ENCODE measurements around the gene LUC7L. TPM values are rescaled to one million over a fixed set of nuclear protein-coding genes. Genes with fewer than 3 reads are reported as not detected.
"Not testable (repeated sequence)": the region's sequence is repeated elsewhere in the genome, so short reads cannot be mapped to it uniquely, and the experiment has no call there.

Gene LUC7L
- total RNA-seq, 1 donor from 2014 or later = 105 TPM

DNA sequence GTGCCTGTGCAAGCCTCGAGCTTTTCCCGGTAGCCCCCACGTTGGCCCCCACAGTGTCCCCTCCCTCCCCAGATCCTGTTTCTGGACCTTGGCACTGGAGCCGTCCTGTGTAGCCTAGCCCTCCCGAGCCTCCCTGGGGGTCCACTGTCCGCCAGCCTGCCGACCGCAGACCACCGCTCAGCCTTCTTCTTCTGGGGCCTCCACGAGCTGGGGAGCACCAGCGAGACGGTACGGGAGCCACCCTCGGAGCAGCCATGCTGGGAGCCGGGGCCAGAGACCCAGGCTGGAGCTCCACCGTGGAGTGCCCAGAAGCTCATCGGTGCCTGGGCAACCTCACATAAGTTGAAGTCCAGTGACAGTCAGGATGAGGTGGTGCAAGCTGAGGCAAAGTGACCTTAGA lies 34.7 kb upstream of the LUC7L start:
- no peak for DNase-seq (ENCODE audit: low read depth)

DNA sequence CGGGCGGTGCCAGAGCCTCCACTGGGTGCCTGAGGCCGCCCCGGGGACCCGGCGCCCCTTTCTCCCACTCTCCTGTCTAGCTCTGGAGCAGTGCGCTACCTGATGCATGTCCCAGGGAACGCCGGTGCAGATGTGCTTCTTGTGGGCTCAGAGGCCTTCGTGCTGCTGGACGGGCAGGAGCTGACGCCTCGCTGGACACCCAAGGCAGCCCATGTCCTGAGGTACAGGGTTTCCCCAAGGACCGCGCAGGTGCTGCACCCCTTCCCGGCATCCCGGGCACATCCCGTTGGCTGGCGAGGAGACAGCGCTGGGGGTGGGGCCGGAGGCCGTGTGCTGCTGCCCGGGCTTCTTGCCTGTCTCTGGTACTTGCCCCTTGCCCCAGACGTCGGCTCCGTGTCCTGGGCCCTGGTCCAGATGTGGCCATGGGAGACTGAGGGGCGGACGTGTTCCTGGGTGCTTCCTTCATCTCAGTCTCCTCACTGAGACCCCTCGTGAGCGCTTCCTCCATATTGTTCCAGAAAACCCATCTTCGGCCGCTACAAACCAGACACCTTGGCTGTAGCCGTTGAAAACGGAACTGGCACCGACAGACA lies 34.0 kb upstream of the LUC7L start:
- DNase-seq (ENCODE audit: low read depth) = no peak

DNA sequence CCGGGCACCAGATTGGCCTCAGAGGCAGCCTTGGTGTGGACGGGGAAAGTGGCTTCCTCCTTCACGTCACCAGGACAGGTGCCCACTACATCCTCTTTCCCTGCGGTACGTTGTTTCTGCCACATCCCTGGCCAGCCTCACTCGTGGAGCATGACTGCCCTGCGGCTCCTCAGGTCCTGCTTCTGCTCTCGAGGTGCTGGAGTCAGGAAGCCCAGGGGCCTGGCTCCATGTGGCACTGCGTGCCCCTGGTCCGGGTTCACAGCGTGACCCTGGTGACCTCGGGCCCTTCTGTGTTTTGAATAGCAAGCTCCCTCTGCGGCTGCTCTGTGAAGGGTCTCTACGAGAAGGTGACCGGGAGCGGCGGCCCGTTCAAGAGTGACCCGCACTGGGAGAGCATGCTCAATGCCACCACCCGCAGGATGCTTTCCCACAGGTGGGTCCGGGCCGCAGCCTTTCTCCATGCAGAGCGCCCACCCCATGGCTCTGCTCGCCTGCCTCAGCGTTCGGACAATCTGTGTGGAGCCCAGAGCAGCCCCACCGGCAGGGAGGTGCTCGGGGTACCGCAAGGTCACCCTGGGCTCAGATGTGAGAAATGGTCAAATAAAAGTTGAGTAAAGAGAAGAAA lies 33.0 kb upstream of the LUC7L start:
- DNase-seq (ENCODE audit: low read depth) = no peak

DNA sequence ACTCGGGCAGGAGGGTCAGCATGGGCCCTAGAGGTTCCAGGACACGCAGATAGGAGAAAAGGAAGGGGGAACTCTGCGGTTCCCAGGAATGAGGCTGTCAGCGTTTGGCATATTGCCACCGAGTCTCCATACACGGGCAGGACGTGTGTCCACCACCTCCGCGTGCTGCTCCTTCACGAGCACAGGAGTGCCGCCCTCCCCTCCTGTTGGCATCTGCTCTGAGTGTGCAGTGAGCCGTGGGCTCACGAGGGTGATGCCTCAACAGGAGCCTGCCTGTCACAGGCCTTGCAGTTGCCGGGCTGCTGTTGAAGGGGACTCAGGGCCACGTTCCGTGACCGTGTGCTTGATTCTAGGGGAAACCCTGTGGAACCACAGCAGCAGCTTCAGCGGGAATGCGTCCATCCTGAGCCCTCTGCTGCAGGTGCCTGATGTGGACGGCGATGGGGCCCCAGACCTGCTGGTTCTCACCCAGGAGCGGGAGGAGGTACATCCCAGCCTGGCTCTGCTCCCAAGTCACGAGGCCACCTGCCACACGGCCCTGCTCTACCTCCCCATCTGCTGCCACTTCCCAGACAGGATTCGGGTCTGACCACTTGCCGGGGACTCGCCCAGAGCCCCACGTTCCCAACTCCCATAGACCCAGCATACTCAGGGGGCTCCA lies 31.9 kb upstream of the LUC7L start:
- no peak for DNase-seq (ENCODE audit: low read depth)

DNA sequence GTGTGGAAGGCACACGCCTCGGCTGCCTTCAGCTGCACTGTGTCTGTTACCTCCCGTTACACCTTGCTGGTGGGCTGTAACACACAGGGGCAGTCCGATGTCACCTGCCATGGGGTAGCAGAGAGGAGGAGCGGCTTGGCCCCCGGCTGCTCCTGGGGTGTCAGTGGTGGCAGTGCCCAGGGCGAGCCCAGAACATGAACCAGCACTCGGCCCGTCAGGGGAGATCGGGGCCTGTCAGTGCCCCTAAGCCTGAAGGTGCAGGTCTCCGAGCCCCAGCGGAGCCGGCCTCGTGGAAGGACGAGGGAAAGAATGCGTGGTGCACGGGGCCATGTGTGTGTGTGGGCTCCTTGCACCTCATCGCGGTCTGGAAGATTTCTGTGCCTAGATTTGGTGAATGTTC lies 31.1 kb upstream of the LUC7L start:
- no peak for DNase-seq (ENCODE audit: low read depth)

DNA sequence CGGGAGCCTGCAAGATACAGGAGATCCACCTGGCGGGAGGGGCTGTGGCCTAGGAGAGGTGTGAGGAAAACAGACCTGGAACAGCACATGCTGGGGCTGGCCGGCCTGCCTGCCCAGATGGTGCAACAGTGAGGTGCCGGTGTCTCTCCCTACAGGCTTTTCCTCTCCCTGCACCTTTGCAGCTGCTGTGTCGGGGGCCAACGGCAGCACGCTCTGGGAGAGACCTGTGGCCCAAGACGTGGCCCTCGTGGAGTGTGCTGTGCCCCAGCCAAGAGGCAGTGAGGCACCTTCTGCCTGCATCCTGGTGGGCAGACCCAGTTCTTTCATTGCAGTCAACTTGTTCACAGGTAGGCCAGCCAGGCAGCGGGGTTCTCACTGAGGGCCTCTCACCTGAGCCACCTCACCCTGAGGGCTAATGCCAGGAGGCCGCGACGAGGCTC lies 30.6 kb upstream of the LUC7L start:
- no peak for DNase-seq (ENCODE audit: low read depth)

DNA sequence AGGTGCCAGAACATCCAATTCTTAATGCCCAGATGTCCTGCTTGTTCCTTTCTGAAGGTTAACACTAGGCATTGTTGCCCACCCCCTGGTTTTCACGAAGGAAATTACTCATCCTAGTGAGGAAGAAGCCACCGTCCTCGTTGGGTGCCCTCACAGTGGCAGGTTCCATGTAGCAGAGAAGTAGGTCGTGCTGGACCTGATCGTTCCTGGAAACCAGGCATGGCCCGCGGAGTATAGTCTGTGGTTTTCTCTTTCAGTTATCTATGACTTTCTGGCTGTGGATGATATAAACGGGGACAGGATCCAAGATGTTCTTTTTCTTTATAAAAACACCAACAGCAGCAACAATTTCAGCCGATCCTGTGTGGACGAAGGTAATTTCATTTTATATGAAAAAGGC lies 30.0 kb upstream of the LUC7L start:
- no peak for DNase-seq (ENCODE audit: low read depth)

DNA sequence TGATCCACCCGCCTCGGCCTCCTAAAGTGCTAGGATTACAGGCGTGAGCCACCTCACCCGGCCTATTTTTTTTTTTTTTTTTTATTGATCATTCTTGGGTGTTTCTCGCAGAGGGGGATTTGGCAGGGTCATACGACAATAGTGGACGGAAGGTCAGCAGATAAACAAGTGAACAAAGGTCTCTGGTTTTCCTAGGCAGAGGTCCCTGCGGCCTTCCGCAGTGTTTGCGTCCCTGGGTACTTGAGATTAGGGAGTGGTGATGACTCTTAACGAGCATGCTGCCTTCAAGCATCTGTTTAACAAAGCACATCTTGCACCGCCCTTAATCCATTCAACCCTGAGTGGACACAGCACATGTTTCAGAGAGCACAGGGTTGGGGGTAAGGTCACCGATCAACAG lies 28.8 kb upstream of the LUC7L start:
- DNase-seq (ENCODE audit: low read depth) = not testable (repeated sequence)

DNA sequence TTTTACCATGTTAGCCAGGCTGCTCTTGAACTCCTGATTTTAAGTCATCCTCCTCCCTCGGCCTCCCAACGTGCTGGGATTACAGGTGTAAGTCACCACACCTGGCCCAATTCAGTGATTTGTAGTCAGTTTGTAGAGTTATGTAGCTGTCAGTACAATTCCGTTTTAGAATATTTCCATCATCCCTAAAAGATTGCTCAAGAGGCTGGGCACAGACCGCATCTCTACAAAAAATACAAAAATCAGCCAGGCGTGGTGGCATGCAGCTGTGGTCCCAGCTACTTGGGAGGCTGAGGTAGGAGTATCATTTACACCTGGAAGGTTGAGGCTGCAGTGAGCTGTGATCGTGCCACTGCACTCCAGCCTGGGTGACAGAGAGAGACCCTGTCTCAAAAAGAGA lies 25.9 kb upstream of the LUC7L start:
- no peak for DNase-seq (ENCODE audit: low read depth)

DNA sequence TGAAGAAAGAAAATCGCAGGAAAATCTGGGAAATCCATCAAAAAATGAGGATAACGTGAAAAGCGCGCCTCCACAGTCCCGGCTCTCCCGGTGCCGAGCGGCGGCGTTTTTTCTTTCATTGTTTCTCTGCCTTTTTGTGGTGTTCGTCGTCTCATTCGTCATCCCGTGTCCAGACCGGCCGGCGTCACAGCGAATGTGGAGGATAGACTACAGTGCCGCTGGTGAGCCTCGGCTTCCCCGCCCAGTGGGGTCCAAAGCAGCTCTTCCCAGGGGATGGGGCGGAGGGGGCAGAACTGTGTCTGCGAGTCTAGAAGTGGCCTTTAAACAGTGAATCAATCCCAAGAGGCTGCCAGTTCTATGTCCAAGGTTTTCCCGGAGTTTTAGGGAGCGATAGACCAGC lies 25.2 kb upstream of the LUC7L start:
- DNase-seq (ENCODE audit: low read depth) = no peak

DNA sequence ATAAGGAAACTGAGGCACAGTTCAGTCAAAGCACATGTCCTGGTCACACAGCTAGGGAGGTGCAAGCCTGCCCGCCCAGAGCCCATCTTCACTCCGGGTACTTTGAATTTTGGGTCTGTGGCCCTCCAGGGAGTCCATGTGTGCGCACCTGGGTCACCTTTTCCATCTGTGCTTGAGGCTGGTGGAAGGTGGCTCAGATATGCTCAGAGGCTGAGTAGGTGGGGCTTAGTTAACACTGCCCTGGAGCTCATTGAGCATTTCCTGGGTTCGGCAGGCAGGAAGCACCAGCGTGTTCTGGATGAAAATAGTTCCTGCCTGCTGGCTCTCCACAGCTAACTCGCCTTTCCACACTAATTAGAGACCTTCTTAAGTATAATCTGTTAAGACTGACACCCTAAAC lies 24.6 kb upstream of the LUC7L start:
- no peak for DNase-seq (ENCODE audit: low read depth)

DNA sequence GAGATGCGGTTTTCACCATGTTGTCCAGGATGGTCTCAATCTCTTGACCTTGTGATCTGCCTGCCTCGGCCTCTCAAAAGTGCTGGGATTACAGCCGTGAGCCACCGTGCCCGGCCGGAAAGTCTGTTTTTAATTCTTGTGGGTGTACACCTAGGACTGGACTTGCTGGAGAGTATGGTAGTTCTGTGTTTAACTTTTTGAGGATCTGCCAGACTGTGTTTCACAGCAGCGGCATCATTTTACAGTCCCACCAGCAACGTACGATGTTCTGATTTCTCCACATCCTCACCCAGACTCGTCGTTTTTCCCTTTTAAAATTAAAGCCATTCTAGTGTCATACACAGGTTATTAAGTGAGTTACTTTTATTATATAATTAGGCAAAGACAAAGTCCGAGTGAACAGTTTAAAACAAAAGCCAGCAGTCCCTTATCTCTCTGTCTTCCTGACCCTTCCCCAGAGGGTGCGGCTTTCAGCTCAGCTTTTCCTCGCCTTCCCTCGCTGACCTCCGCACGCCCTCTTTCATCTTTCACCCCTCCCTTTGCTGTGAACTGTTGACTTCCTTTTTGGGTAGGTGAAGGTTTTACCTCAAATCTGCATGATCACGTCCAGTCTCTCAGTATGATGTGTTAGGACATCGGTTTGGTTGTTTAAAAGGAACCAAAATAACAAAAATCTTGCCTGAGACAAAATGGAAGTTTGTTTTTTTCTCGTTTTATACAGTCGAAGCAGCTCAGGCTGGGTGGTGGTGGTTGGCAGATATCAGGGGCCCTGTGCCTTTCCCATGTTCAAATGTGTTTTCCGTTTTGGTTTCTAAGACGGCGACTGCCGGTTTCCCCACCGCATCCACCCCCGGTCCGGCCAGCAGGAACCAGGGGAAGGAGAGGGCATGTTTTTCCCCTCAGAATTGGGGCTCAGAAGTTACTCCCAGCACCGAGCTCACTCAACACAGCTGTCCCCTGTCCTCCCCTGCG lies 23.4 kb upstream of the LUC7L start:
- no peak for DNase-seq (ENCODE audit: low read depth)

DNA sequence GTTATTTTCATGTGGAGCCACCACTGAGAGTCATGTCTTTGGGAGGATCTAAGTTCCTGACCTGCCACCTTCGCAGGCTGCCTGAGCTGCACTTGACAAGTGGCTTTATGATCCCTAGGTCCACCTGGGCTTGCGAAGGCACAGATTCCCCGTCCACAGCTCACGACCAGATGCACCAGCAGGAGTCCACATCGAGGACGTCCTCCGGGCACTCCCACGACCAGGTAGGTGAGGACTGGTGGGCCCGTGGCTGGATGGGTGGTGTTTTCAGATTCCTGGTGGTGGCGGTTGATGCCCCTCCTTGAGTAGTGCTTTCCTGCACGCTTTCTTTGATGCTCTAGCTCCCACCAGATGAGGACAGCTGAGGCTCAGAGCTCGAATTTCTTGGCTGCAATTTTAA lies 20.2 kb upstream of the LUC7L start:
- DNase-seq (ENCODE audit: low read depth) = no peak

DNA sequence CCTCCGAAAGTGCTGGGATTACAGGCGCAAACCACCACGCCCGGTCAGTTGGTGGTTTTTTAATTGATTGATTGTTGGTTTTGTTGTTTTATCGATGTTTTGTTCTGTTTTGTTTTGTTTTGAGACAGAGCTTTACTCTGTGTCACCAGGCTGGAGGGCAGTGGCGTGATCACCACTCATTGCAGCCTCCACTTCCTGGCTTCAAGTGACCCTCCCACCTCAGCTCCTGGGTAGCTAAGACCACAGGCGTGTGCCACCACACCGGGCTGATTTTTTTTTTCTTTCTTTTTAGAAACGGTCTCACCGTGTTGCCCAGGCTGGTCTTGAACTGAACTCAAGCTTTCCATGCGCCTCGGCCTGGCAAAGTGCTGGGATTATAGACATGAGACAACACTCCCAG lies 17.8 kb upstream of the LUC7L start:
- no peak for DNase-seq (ENCODE audit: low read depth)

DNA sequence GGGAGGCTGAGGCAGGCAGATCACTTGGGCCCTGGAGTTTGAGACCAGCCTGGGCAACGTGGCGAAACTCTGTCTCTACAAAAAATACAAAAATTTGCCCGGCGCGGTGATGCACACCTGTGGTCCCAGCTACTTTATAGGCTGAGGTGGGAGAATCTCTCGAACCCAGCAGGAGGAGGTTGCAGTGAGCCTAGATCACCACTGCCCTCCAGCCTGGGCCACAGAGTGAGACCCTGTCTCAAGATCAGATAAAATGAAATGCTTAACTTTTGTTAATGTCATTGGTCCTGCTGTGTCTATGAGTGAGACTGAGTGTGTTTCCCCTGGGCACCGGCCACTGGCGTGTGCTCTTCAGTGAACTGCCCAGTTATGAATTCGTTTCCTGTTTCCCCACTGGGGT lies 15.9 kb upstream of the LUC7L start:
- DNase-seq (ENCODE audit: low read depth) = no peak

DNA sequence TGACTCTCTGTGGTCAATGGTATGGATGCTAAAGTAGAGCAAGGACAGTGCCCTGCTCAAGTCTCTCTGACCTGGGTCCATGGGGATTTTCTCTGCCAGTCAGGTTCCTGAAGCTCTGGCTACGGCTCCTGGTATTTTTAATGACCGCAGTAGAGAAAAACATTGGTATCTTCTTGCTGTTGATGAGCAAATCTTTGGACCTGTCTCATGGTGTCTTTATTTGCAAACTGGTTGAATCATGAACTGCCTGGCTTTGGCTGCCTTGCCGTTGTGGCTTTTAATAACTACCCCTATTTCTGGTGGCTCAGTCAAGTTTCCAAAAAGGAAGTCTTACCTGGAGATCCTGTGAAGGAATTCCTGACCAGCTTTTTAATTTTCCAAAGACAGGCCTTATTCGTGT lies 14.1 kb upstream of the LUC7L start:
- DNase-seq (ENCODE audit: low read depth) = peak; percentile 28

DNA sequence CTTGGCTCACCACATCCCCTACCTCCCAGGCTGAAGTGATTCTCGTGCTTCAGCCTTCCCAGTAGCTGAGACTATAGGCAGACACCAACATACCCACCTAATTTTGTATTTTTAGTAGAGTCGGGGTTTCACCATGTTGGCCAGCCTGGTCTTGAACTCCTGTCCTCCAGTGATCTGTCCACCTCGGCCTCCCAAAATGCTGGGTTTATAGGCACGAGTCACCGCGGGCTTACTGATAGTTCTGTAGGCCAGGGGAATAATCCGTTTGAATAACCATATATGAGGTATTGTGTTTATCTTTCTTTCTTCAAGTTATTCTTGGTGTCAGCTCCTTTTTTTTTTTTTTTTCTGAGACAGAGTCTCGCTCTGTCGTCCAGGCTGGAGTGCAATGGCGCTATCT lies 13.0 kb upstream of the LUC7L start:
- DNase-seq (ENCODE audit: low read depth) = no peak

DNA sequence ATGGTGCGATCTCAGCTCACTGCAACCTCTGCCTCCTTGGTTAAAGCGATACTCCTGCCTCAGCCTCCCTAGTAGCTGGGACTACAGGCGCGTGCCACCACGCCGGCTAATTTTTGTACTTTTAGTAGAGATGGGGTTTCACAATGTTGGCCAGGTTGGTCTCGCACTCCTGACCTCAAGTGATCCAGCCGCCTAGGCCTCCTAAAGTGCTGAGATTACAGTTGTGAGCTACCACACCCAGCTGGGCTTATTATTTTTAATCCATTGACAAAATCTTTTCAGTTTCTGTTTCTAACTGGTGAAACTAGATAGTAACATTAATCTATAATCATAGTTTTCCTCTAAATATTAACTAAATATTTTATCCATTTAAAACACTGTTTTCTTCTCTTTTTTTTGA lies 11.3 kb upstream of the LUC7L start:
- DNase-seq (ENCODE audit: low read depth) = no peak

DNA sequence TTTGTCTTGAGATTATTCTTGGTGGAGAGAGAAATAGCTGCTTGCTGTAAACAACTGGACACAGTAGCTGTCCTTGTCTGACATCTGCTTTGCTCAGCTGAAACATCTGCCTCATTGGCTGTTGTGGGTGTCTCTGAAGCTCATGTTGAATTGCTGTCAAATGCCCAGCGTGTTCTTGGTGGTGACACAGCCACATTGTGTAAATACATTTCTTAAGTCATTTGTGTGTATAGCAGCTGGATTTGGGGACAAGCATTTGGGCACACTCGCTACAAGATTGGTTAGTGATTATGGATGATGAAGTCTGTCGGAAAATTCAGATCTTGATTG lies 10.7 kb upstream of the LUC7L start:
- peak; percentile 56 for DNase-seq (ENCODE audit: low read depth)

DNA sequence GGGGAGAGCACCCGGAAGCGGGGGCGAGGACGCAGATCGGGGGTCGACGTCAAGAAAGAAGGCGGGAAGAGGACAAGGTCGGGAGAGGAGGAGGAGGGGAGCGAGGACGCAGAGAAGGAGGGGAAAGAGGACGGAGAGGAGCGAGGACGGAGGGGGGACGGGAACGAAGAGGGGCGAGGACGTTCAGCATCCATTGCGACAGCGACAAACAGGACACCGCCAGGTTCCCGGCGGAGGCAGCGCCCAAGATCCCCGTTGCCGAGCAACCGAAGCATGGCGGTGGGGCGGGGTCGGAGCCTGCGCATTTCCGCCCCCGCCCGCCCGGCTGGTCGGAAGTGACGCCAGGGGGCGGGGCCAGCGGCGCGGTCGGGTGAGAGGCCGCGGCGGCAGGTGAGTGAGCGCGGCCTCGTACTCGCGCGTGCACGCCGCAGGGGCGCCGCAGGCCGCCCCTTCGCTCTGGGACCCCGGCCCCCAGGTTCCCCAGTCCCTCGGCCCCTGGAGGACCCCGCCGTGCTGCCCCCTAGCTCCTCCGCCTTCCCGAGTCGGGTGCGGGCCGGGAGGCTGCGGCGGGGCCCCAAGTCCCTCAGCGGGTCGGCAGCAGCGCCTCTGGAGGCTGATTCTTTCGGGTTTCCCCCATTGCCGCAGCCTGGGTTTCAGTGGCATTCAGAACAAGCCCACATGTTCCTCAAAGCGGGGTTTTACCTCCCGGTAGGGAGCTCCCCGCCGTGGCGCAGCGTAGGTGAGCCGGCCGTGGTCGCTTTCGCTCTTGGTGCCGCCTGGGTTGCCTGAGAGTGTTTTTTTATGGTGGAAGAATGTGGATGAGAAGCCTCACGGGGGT lies 5.4 kb upstream of the LUC7L start, which contains the start of gene FAM234A:
TSS of gene FAM234A (plus strand) at position 354 of the 838 bp plus-strand sequence. CDS start 19,593 bp downstream, outside the sequence.
- DNase-seq (ENCODE audit: low read depth) = peak; percentile 92

DNA sequence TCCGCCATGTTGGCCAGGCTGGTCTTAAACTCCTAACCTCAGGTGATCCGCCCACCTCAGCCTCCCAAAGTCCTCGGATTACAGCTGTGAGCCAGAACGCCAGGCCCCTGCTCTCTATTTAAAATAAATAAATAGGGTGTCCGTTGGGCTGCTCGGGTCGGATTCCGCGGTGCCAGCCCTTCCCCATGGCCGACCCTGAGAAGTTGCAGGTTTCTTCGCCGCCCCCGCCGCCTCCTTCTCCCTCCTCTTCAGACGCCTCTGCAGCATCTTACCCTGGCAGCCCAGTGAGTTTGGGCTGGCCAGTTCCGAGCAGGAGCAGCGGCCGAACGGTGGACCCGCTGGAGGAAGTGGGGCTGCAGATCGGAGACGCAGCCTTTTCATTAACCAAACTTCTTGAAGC lies 1.7 kb upstream of the LUC7L start:
- DNase-seq (ENCODE audit: low read depth) = no peak

Measured in myocyte (in vitro differentiated cells).